Left lung (tissue), 10 donors: ENCODE data around the gene HLA-DMB. TPM values are rescaled to one million over a fixed set of nuclear protein-coding genes. Genes with fewer than 3 reads are reported as not detected.
"Not testable (repeated sequence)": the region's sequence is repeated elsewhere in the genome, so short reads cannot be mapped to it uniquely, and the experiment has no call there.

ENCODE experiments used
- ATAC-seq: fragments of 200-7000 bp; cut with Tn5 transposase; one replicate; pipeline ENCODE4 v1.9.1; 2020; ENCODE audit warnings: moderate library complexity
- DNase-seq, 4 donors: peaks; one replicate each; pipeline ENCODE4 v3.0.0-alpha.2; 2013 to 2020
- H3K27ac ChIP-seq, 2 donors: fragments of 200-600 bp; sonication (generic) in 1 of 2; one replicate each; pipeline versions ENCODE4 v1.5.0 to v1.8.0; 2020 to 2021
- H3K27me3 ChIP-seq, 2 donors: fragments of 200-600 bp; sonication (generic) in 1 of 2; one replicate each; pipeline versions ENCODE4 v1.5.0 to v1.8.0; 2020 to 2021
- H3K36me3 ChIP-seq, 2 donors: fragments of 200-600 bp; sonication (generic) in 1 of 2; one replicate each; pipeline versions ENCODE4 v1.5.0 to v1.8.0; 2020 to 2021
- H3K4me1 ChIP-seq, 2 donors: fragments of 200-600 bp; one replicate each; pipeline ENCODE4 v1.8.0; 2021
- H3K4me3 ChIP-seq, 2 donors: fragments of 200-600 bp; sonication (generic) in 1 of 2; one replicate each; pipeline versions ENCODE4 v1.5.0 to v1.8.0; 2020 to 2021; ENCODE audit warnings: mild to moderate bottlenecking in 1 of 2
- H3K9me3 ChIP-seq, 2 donors: fragments of 200-600 bp; sonication (generic) in 1 of 2; one replicate each; pipeline versions ENCODE4 v1.5.0 to v1.8.0; 2020 to 2021
- CTCF ChIP-seq, 2 donors: fragments of 200-600 bp; sonication (generic) in 1 of 2; IDR thresholded peaks; one replicate each; pipeline versions ENCODE4 v1.5.0 to v1.8.0; 2021; ENCODE audit warnings: antibody characterized with exemption in 2 of 2
- intact Hi-C, 2 donors: fragments of 100-400 bp; cut with DNase I; formaldehyde crosslinking; loops; one replicate each; pipeline versions ENCODE4 v1.11.2 to v1.14.2; 2022
- polyA plus RNA-seq, 6 donors: library from polyadenylated mRNA; unstranded; fragments of 120-200 nt; gene quantifications; one replicate each; pipeline ENCODE4 v1.2.1, GENCODE V29; 2013; ENCODE audit not compliant: insufficient read length in 6 of 6
- total RNA-seq, 2 donors: library from RNA; stranded (reverse); fragmentation: NEBNext Ultra II Directional; extraction: Animal tissue kit (Norgen Biotek cat#: 25700); gene quantifications; one replicate each; pipeline ENCODE4 v1.2.1, GENCODE V29; 2021
- donor health status: DM: no; HTN: yes; CAD: no.
- donor health status: DM: no; HTN: no; CAD: no.

HLA-DMB gene
- total and polyA plus RNA-seq, 8 donors = 7.4 to 91.0 (median 11.1) TPM

- ATAC-seq (no peak), DNase-seq (no peak)
- intact Hi-C loops = no loop called here
- no peak for TF ChIP-seq CTCF (IDR thresholded peaks at IDR 0.05)
- Histone ChIP-seq H3K9me3 (no peaks in the 10 kb centered on the region), H3K27ac (no peak overlapping the region), H3K36me3 (no peaks in the 10 kb centered on the region), H3K4me1 (peaks cover 9 to 75% of the 10 kb centered on the region in 2 donors), H3K27me3 (no peaks in the 10 kb centered on the region), H3K4me3 (no peak overlapping the region)
Measured at GRCh38 chr6:32945953-32946352, 5.1 kb upstream of the HLA-DMB start.

GRCh38 chr6:32945108-32945760, 4.4 kb upstream of the HLA-DMB start:
- DNase-seq (peak in 1 of 4 donors; percentile 27), ATAC-seq (peak; percentile 4)
- intact Hi-C loops = no loop called here
- Histone ChIP-seq H3K36me3 (no peaks in the 10 kb centered on the region), H3K27me3 (no peaks in the 10 kb centered on the region), H3K4me1 (peaks cover 9 to 75% of the 10 kb centered on the region in 2 donors), H3K9me3 (no peaks in the 10 kb centered on the region), H3K4me3 (no peak overlapping the region), H3K27ac (peak overlapping the region; percentile 51 to 89)
- no peak for TF ChIP-seq CTCF (IDR thresholded peaks at IDR 0.05)

GRCh38 chr6:32943864-32944649, 3.2 kb upstream of the HLA-DMB start:
- Histone ChIP-seq H3K9me3 (no peaks in the 10 kb centered on the region), H3K4me1 (peaks cover 9 to 76% of the 10 kb centered on the region in 2 donors), H3K4me3 (peak overlapping the region in 1 of 2 donors; percentile 15), H3K36me3 (no peaks in the 10 kb centered on the region), H3K27me3 (no peaks in the 10 kb centered on the region), H3K27ac (peak overlapping the region; percentile 51 to 89)
- peak; percentile 55 for ATAC-seq
- no peak for TF ChIP-seq CTCF (IDR thresholded peaks at IDR 0.05)
- no peak for DNase-seq
- intact Hi-C loops = no loop called here

GRCh38 chr6:32942555-32943123, 1.8 kb upstream of the HLA-DMB start:
- DNase-seq, H3K9me3 ChIP-seq, H3K4me3 ChIP-seq, H3K27me3 ChIP-seq, H3K36me3 ChIP-seq, intact Hi-C loops, ATAC-seq: not testable (repeated sequence)
- peak overlapping the region in 1 of 2 donors; percentile 89 for H3K27ac ChIP-seq
- peaks cover 9 to 75% of the 10 kb centered on the region in 2 donors for H3K4me1 ChIP-seq

GRCh38 chr6:32941214-32941768, 463 bp upstream of the HLA-DMB start:
- intact Hi-C loops = no loop called here
- ATAC-seq = peak; percentile 3
- Histone ChIP-seq H3K27ac (peak overlapping the region; percentile 78 to 86), H3K4me3 (peak overlapping the region in 1 of 2 donors; percentile 57), H3K4me1 (peaks cover 9 to 88% of the 10 kb centered on the region in 2 donors), H3K36me3 (peaks cover 0 to 5% of the 10 kb centered on the region in 2 donors), H3K27me3 (no peaks in the 10 kb centered on the region), H3K9me3 (no peaks in the 10 kb centered on the region)
- no peak for TF ChIP-seq CTCF (IDR thresholded peaks at IDR 0.05)
- no peak for DNase-seq
